Liver (tissue), 9 donors: ENCODE data around the gene ANKRD6. TPM values are rescaled to one million over a fixed set of nuclear protein-coding genes. Genes with fewer than 3 reads are reported as not detected.

Source experiments
- DNase-seq: peaks from one replicate; pipeline ENCODE4 v3.0.0-alpha.2; 2017; ENCODE audit warnings: low spot score
- H3K27ac ChIP-seq, 2 donors: one replicate each; pipeline ENCODE4 v1.7.0; 2013; ENCODE audit warnings: inconsistent platforms in 2 of 2, low read length in 2 of 2, control low read depth in 1 of 2, low read depth in 1 of 2, mild to moderate bottlenecking in 1 of 2
- H3K27me3 ChIP-seq, 4 donors: one replicate each; pipeline versions ENCODE4 v1.6.1 to v1.7.0; 2013; ENCODE audit warnings: low read length in 3 of 4, inconsistent platforms in 1 of 4, mild to moderate bottlenecking in 1 of 4, moderate library complexity in 1 of 4; ENCODE audit not compliant: control insufficient read depth in 4 of 4, insufficient read depth in 4 of 4
- H3K36me3 ChIP-seq, 4 donors: one replicate each; pipeline versions ENCODE4 v1.6.1 to v1.7.0; 2013; ENCODE audit warnings: low read length in 3 of 4, mild to moderate bottlenecking in 3 of 4, low read depth in 1 of 4, moderate library complexity in 1 of 4; ENCODE audit not compliant: control insufficient read depth in 4 of 4, insufficient read depth in 3 of 4
- H3K4me1 ChIP-seq, 4 donors: one replicate each; pipeline versions ENCODE4 v1.6.1 to v1.7.0; 2013; ENCODE audit warnings: low read length in 3 of 4, mild to moderate bottlenecking in 3 of 4, moderate library complexity in 1 of 4; ENCODE audit not compliant: control insufficient read depth in 4 of 4, insufficient read depth in 4 of 4
- H3K4me3 ChIP-seq, 3 donors: one replicate each; pipeline versions ENCODE4 v1.6.1 to v1.7.0; 2013; ENCODE audit warnings: low read length in 3 of 3, control low read depth in 1 of 3, low read depth in 1 of 3, mild to moderate bottlenecking in 1 of 3
- H3K9ac ChIP-seq, 2 donors: one replicate each; pipeline ENCODE4 v1.7.0; 2013; ENCODE audit warnings: low read length in 2 of 2, mild to moderate bottlenecking in 2 of 2, moderate library complexity in 2 of 2, control low read depth in 1 of 2, low read depth in 1 of 2
- H3K9me3 ChIP-seq, 4 donors: one replicate each; pipeline versions ENCODE4 v1.6.1 to v1.7.0; 2013; ENCODE audit warnings: low read length in 3 of 4; ENCODE audit not compliant: control insufficient read depth in 4 of 4
- ATF3 ChIP-seq: IDR thresholded peaks from 2 replicates; pipeline ENCODE4 v1.6.1; 2016; ENCODE audit warnings: antibody characterized with exemption
- CTCF ChIP-seq: fragments of 150-350 bp; IDR thresholded peaks from 2 replicates; pipeline ENCODE4 v1.5.1; 2017; ENCODE audit warnings: improper control_type of control experiment, low read depth, low read length; ENCODE audit not compliant: missing input control
- EGR1 ChIP-seq, 2 donors: IDR thresholded peaks; 2 replicates each; pipeline ENCODE4 v1.6.1; 2016 to 2018; ENCODE audit warnings: antibody characterized with exemption in 2 of 2, low read depth in 2 of 2
- FOXA1 ChIP-seq: IDR thresholded peaks from 2 replicates; pipeline ENCODE4 v1.6.1; 2016; ENCODE audit warnings: antibody characterized with exemption
- FOXA2 ChIP-seq: IDR thresholded peaks from 2 replicates; pipeline ENCODE4 v1.6.1; 2016; ENCODE audit warnings: antibody characterized with exemption
- HNF4A ChIP-seq, 2 donors: conservative IDR thresholded peaks; 2 replicates each; pipeline ENCODE4 v1.6.1; 2016; ENCODE audit warnings: antibody characterized with exemption in 2 of 2, mild to moderate bottlenecking in 2 of 2
- HNF4G ChIP-seq: IDR thresholded peaks from 2 replicates; pipeline ENCODE4 v1.6.1; 2016; ENCODE audit warnings: antibody characterized with exemption
- JUND ChIP-seq, 2 donors: IDR thresholded peaks; 2 replicates each; pipeline ENCODE4 v1.6.1; 2016; ENCODE audit warnings: antibody characterized with exemption in 2 of 2
- NR2F2 ChIP-seq: IDR thresholded peaks from 2 replicates; pipeline ENCODE4 v1.6.1; 2016; ENCODE audit warnings: antibody characterized with exemption
- REST ChIP-seq: IDR thresholded peaks from 2 replicates; pipeline ENCODE4 v1.6.1; 2016; ENCODE audit warnings: antibody characterized with exemption, mild to moderate bottlenecking
- RXRA ChIP-seq, 2 donors: IDR thresholded peaks; 2 replicates each; pipeline ENCODE4 v1.6.1; 2017 to 2018; ENCODE audit warnings: antibody characterized with exemption in 2 of 2, mild to moderate bottlenecking in 1 of 2
- SP1 ChIP-seq: IDR thresholded peaks from 2 replicates; pipeline ENCODE4 v1.6.1; 2018; ENCODE audit warnings: antibody characterized with exemption, mild to moderate bottlenecking
- TAF1 ChIP-seq: conservative IDR thresholded peaks from 2 replicates; pipeline ENCODE4 v1.6.1; 2016; ENCODE audit warnings: antibody characterized with exemption, mild to moderate bottlenecking
- YY1 ChIP-seq: IDR thresholded peaks from 2 replicates; pipeline ENCODE4 v1.6.1; 2016; ENCODE audit warnings: antibody characterized with exemption, mild to moderate bottlenecking
- WGBS: extraction: QIAGEN DNeasy Blood & Tissue Kit; methylation state at CpG from one replicate; pipeline ENCODE4 v1.1.7; 2013; 5-methylcytosine and 5-hydroxymethylcytosine counted together
- polyA plus RNA-seq, 2 donors: library from polyadenylated mRNA; stranded (reverse) in 1 of 2; unstranded in 1 of 2; fragments of 200-250 nt in 1 of 2; fragments of >200 nt in 1 of 2; fragmentation: Nextera tagmentation in 1 of 2; extraction: Ambion mirVana in 1 of 2; gene quantifications; one replicate each; pipeline versions ENCODE4 v1.2.1 to v1.2.3, GENCODE V29; 2013 to 2015
- total RNA-seq, 2 donors: library from RNA; depleted of rRNA; stranded (reverse); fragments of >200 nt; gene quantifications; one replicate each; pipeline ENCODE4 v1.2.3, GENCODE V29; 2014
- TF ChIP-seq, protein P1 (sequence below): IDR thresholded peaks from 2 replicates; pipeline ENCODE4 v1.6.1; 2016; ENCODE audit warnings: antibody characterized with exemption
- TF ChIP-seq, protein P2 (sequence below): IDR thresholded peaks from 2 replicates; pipeline ENCODE4 v1.6.1; 2016; ENCODE audit warnings: antibody characterized with exemption
- donor health status: healthy.
- donor health status: healthy.
- donor health status: healthy.
- donor health status: healthy.
- donor health status: healthy.

ANKRD6 gene
- total and polyA plus RNA-seq, 4 donors, result 2.9 to 9.2 (median 3.8) TPM

- H3K9me3 ChIP-seq, result no peaks in the 10 kb centered on the region
- H3K4me1 ChIP-seq, result no peaks in the 10 kb centered on the region
- no peaks in the 10 kb centered on the region for H3K36me3 ChIP-seq
- H3K4me3 ChIP-seq, result no peak overlapping the region
- H3K27me3 ChIP-seq, result no peaks in the 10 kb centered on the region
- DNase-seq, result no peak
- no peak overlapping the region for H3K9ac ChIP-seq
- no peak overlapping the region for H3K27ac ChIP-seq
- TF ChIP-seq RXRA (IDR thresholded peaks at IDR 0.05) (no peak), YY1 (no peak), EGR1 (IDR thresholded peaks at IDR 0.05; ENCODE audit: low read depth in 2 of 2) (no peak), TAF1 (no peak), CTCF (no peak)
- 91% methylated on average over 7 of the region's 7 CpGs for WGBS
Observed at GRCh38 chr6:89398762-89399525, 34.0 kb upstream of the ANKRD6 start.

- H3K9me3 ChIP-seq, result no peaks in the 10 kb centered on the region
- WGBS, result 98% methylated on average over 3 of the region's 3 CpGs
- H3K36me3 ChIP-seq, result no peaks in the 10 kb centered on the region
- no peak overlapping the region for H3K9ac ChIP-seq
- no peak overlapping the region for H3K27ac ChIP-seq
- DNase-seq, result no peak
- H3K4me1 ChIP-seq, result no peaks in the 10 kb centered on the region
- H3K27me3 ChIP-seq, result no peaks in the 10 kb centered on the region
- TF ChIP-seq FOXA1, result no peak
- TF ChIP-seq, protein P1, sequence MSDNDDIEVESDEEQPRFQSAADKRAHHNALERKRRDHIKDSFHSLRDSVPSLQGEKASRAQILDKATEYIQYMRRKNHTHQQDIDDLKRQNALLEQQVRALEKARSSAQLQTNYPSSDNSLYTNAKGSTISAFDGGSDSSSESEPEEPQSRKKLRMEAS, result no peak
- no peak for TF ChIP-seq HNF4G
- TF ChIP-seq RXRA (IDR thresholded peaks at IDR 0.05), result no peak
- no peak for TF ChIP-seq YY1
- TF ChIP-seq HNF4A (conservative IDR thresholded peaks at IDR 0.05), result no peak
- TF ChIP-seq FOXA2, result no peak
- TF ChIP-seq NR2F2, result no peak
- no peak overlapping the region for H3K4me3 ChIP-seq
Observed at GRCh38 chr6:89400050-89400449, 32.9 kb upstream of the ANKRD6 start.

GRCh38 chr6:89400912-89401399, 32.0 kb upstream of the ANKRD6 start:
- no peaks in the 10 kb centered on the region for H3K4me1 ChIP-seq
- H3K4me3 ChIP-seq, result no peak overlapping the region
- no peaks in the 10 kb centered on the region for H3K27me3 ChIP-seq
- H3K27ac ChIP-seq, result no peak overlapping the region
- no peaks in the 10 kb centered on the region for H3K9me3 ChIP-seq
- no peaks in the 10 kb centered on the region for H3K36me3 ChIP-seq
- H3K9ac ChIP-seq, result no peak overlapping the region
- WGBS, result 78% methylated on average over 6 of the region's 6 CpGs
- DNase-seq, result no peak
- no peak for TF ChIP-seq CTCF
- TF ChIP-seq SP1, result no peak
- TF ChIP-seq HNF4A (conservative IDR thresholded peaks at IDR 0.05), result no peak
- TF ChIP-seq, protein P1, result no peak
- no peak for TF ChIP-seq REST
- TF ChIP-seq JUND (IDR thresholded peaks at IDR 0.05), result no peak
- no peak for TF ChIP-seq HNF4G
- TF ChIP-seq NR2F2, result no peak
- TF ChIP-seq RXRA (IDR thresholded peaks at IDR 0.05), result no peak
- TF ChIP-seq, protein P2, sequence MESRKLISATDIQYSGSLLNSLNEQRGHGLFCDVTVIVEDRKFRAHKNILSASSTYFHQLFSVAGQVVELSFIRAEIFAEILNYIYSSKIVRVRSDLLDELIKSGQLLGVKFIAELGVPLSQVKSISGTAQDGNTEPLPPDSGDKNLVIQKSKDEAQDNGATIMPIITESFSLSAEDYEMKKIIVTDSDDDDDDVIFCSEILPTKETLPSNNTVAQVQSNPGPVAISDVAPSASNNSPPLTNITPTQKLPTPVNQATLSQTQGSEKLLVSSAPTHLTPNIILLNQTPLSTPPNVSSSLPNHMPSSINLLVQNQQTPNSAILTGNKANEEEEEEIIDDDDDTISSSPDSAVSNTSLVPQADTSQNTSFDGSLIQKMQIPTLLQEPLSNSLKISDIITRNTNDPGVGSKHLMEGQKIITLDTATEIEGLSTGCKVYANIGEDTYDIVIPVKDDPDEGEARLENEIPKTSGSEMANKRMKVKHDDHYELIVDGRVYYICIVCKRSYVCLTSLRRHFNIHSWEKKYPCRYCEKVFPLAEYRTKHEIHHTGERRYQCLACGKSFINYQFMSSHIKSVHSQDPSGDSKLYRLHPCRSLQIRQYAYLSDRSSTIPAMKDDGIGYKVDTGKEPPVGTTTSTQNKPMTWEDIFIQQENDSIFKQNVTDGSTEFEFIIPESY, result no peak
- no peak for TF ChIP-seq TAF1
- no peak for TF ChIP-seq ATF3
- TF ChIP-seq FOXA2, result no peak
- no peak for TF ChIP-seq YY1
